Common myeloid progenitor, CD34-positive (primary cell): Measurements from ENCODE around the gene HAP1.

Experiments used
- CTCF ChIA-PET: fragments of 350-600 bp; sonication (Branson Sonifier 250); formaldehyde crosslinking; loops from one replicate; lab custom pipeline; 2021; ENCODE audit warnings: antibody characterized with exemption; lab: Charles Lee
- POLR2A ChIA-PET: fragments of 350-600 bp; sonication (Branson Sonifier 250); formaldehyde crosslinking; loops from one replicate; lab custom pipeline; 2021; ENCODE audit warnings: antibody characterized with exemption; lab: Charles Lee
- DNase-seq, 3 donors: peaks; one replicate each; pipeline versions ENCODE4 v3.0.0 to v3.0.0-alpha.2; 2013
- H3K27ac ChIP-seq, 2 experiments: 1 replicate in 1 of 2; 2 replicates in 1 of 2; pipeline ENCODE4 v1.7.0; 2013; ENCODE audit warnings: inconsistent platforms in 2 of 2, low read length in 2 of 2, mild to moderate bottlenecking in 2 of 2, low read depth in 1 of 2, moderate library complexity in 1 of 2; ENCODE audit not compliant: severe bottlenecking in 2 of 2, insufficient read depth in 1 of 2, poor library complexity in 1 of 2
- H3K27me3 ChIP-seq, 5 experiments: replicated peaks in 2 of 5; 1 replicate in 3 of 5; 2 replicates in 2 of 5; pipeline versions ENCODE4 v1.6.1 to v1.7.0; 2013; ENCODE audit warnings: low read length in 4 of 5, mild to moderate bottlenecking in 2 of 5, moderate library complexity in 2 of 5, inconsistent platforms in 1 of 5; ENCODE audit not compliant: insufficient read depth in 5 of 5, control insufficient read depth in 4 of 5
- H3K36me3 ChIP-seq, 4 experiments: 1 replicate in 2 of 4; 2 replicates in 2 of 4; pipeline versions ENCODE4 v1.6.1 to v1.7.0; 2013; ENCODE audit warnings: low read length in 3 of 4, control low read depth in 1 of 4, mild to moderate bottlenecking in 1 of 4; ENCODE audit not compliant: control insufficient read depth in 4 of 4, insufficient read depth in 4 of 4
- H3K4me1 ChIP-seq, 4 experiments: 1 replicate in 3 of 4; 2 replicates in 1 of 4; pipeline versions ENCODE4 v1.6.1 to v1.7.1; 2013; ENCODE audit warnings: low read length in 3 of 4, mild to moderate bottlenecking in 3 of 4, control low read depth in 1 of 4, inconsistent platforms in 1 of 4, moderate library complexity in 1 of 4; ENCODE audit not compliant: control insufficient read depth in 4 of 4, insufficient read depth in 4 of 4; ENCODE audit errors: control extremely low read depth in 1 of 4
- H3K4me3 ChIP-seq, 7 experiments: 1 replicate in 4 of 7; 2 replicates in 3 of 7; pipeline versions ENCODE4 v1.5.1 to v1.7.0; 2013; ENCODE audit warnings: mild to moderate bottlenecking in 7 of 7, low read length in 6 of 7, moderate library complexity in 6 of 7, inconsistent platforms in 2 of 7, low read depth in 2 of 7, control low read depth in 1 of 7; ENCODE audit not compliant: insufficient read depth in 4 of 7, control insufficient read depth in 1 of 7; ENCODE audit errors: extremely low read depth in 1 of 7
- H3K9me3 ChIP-seq, 5 experiments: 1 replicate in 4 of 5; 2 replicates in 1 of 5; pipeline versions ENCODE4 v1.6.1 to v1.7.1; 2013; ENCODE audit warnings: low read length in 4 of 5, mild to moderate bottlenecking in 2 of 5, inconsistent platforms in 1 of 5, low read depth in 1 of 5, moderate library complexity in 1 of 5; ENCODE audit not compliant: control insufficient read depth in 4 of 5, insufficient read depth in 2 of 5; ENCODE audit errors: control extremely low read depth in 1 of 5
- WGBS: methylation state at CpG from one replicate; pipeline ENCODE4 v1.1.5; 2013; ENCODE audit not compliant: insufficient coverage; 5-methylcytosine and 5-hydroxymethylcytosine counted together

HAP1 gene

DNA sequence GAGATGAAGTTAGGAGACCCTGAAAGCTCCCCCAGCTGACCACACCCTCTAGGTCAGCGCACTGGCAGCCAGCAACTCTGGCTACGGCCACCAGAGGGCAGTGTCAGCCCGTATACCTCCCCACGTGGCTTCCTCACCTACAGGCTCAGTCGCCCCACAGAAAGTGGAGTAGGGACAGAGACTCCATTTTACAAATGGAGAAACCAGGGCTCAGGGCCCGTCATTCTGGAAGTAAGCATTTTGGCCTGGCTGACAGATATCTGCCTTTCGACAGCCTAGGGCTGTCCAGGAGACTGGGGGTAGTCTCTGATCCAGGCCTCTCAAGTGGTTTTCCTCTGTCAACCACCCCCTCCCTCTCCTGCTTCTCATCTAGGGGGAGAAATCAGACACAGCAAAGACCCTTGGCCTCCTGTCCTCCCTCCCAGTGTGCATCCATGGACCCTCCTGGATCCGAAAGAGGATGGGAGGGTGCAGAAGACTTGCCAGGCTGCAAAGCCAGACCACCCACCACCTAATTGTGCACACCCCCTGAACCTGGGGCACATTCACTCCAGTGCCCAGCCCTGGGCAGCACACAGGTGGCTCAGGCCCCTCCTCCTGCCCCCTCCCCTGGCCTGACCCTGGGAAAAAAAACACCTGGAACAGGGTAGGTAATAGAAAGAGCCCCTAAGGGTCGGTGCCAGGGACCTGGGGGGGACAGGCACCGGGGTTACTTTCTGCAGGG, 3.8 kb upstream of the HAP1 start:
- Histone ChIP-seq H3K27ac (no peak overlapping the region), H3K27me3 (peaks cover 0 to 46% (median 16%) of the 10 kb centered on the region in 5 experiments), H3K36me3 (no peaks in the 10 kb centered on the region), H3K9me3 (no peaks in the 10 kb centered on the region), H3K4me1 (peaks cover 0 to 21% (median 18%) of the 10 kb centered on the region in 4 experiments), H3K4me3 (no peak overlapping the region)
- ChIA-PET POLR2A (interaction anchor here (0.8 to 1.1 kb wide), 3 partner anchors 48 to 118 kb away, joined by 3 read pairs; partner anchors contain the start of gene JUP), CTCF (interaction anchor here (0.7 to 2.2 kb wide), 17 partner anchors 11 to 227 kb away, joined by 3 to 12 read pairs (median 4); partner anchors contain the start of genes JUP, KLHL11 and P3H4)
- peak; percentile 78 to 85 (median 82) for DNase-seq
- 22% methylated on average over 7 of the region's 10 CpGs for WGBS

DNA sequence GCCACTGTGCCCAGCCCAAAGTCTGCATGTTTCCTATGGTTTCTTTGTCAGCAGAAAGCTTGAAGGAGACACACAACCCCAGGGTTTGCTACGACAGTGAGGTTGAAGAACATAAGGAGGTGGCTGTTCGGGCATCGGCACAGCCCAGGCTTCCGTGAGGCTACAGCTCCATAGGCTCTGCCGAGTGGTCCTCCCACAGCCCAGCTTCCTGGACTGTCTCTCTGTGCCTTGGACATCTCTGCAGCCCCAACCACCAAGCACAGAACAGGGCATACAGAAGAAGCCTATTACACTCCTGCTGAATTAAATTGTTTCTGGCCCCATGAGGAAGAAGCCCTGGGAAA, 3.2 kb upstream of the HAP1 start:
- peaks cover 0 to 21% (median 18%) of the 10 kb centered on the region in 4 experiments for H3K4me1 ChIP-seq
- CTCF ChIA-PET, result interaction anchor here (0.6 to 2.2 kb wide), 17 partner anchors 10 to 227 kb away, joined by 3 to 12 read pairs (median 3); partner anchors contain the start of genes JUP, KLHL11 and P3H4
- H3K4me3 ChIP-seq, result no peak overlapping the region
- DNase-seq, result no peak
- H3K27me3 ChIP-seq, result peaks cover 0 to 51% (median 16%) of the 10 kb centered on the region in 5 experiments
- no peaks in the 10 kb centered on the region for H3K9me3 ChIP-seq
- POLR2A ChIA-PET, result interaction anchor here (0.8 to 1.1 kb wide), 3 partner anchors 49 to 119 kb away, joined by 3 read pairs; partner anchors contain the start of gene JUP
- 65% methylated on average over 4 of the region's 5 CpGs for WGBS
- H3K36me3 ChIP-seq, result no peaks in the 10 kb centered on the region
- no peak overlapping the region for H3K27ac ChIP-seq

DNA sequence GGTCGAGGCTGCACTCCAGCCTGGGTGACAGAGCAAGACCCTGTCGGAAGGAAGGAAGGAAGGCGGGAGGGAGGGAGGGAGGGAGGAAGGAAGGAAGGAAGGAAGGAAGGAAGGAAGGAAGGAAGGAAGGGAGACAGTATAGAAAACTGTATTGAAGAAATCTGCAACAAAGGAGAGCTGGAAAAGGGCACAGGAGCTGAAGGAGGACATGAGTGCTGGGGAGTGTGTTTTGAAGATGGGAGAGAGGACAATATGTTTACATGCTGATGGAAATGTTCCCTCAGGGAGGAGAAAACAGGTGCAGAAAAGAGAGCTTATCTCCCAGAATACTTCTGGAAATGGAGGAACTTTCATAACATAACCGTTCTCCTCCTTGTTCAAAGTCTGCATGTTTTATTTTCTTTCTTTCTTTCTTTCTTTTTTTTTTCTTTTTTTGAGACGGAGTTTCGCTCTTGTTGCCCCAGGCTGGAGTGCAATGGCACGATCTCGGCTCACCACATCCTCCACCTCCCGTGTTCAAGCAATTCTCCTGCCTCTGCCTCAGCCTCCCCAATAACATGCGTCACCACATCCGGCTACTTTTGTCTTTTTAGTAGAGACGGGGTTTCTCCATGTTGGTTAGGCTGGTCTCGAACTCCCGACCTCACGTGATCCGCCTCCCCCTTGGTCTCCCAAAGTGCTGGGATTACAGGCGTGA, 2.7 kb upstream of the HAP1 start:
- Histone ChIP-seq H3K27ac (no peak overlapping the region), H3K4me3 (no peak overlapping the region), H3K27me3 (peaks cover 0 to 57% (median 20%) of the 10 kb centered on the region in 5 experiments), H3K4me1 (peaks cover 0 to 21% (median 18%) of the 10 kb centered on the region in 4 experiments), H3K36me3 (no peaks in the 10 kb centered on the region), H3K9me3 (no peaks in the 10 kb centered on the region)
- ChIA-PET POLR2A (interaction anchor here (0.8 to 1.1 kb wide), 3 partner anchors 49 to 120 kb away, joined by 3 read pairs; partner anchors contain the start of gene JUP), CTCF (interaction anchor here (0.6 to 2.2 kb wide), 19 partner anchors 9 to 228 kb away, joined by 3 to 12 read pairs (median 3); partner anchors contain the start of genes JUP, KLHL11 and P3H4)
- no peak for DNase-seq
- WGBS, result 76% methylated on average over 14 of the region's 17 CpGs

DNA sequence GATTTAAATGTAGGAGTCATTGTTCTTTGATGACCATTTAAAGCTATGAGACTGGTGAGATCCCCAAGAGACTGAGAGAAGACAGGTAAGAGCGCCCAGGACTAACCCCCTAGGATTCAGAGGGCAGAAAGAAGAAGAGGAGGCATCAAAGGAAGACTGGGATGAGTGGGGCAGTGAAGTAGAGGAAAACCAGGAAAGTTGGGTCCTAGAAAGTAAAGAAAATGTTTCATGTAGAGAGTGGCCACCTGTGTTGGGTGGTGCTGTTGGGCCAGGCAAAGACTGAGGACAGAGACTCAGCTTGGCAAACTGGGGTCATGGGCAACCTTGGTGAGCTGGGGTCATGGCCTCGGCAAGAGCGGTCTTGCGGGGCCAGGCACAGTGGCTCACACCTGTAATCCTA, 1.3 kb upstream of the HAP1 start:
- WGBS, result 97% methylated on average over 4 of the region's 4 CpGs
- Histone ChIP-seq H3K27ac (no peak overlapping the region), H3K4me3 (no peak overlapping the region), H3K4me1 (peaks cover 0 to 21% (median 18%) of the 10 kb centered on the region in 4 experiments), H3K27me3 (peaks cover 0 to 66% (median 20%) of the 10 kb centered on the region in 5 experiments), H3K36me3 (no peaks in the 10 kb centered on the region), H3K9me3 (no peaks in the 10 kb centered on the region)
- DNase-seq, result no peak
- ChIA-PET CTCF (interaction anchor here (0.8 to 2.2 kb wide), 8 partner anchors 8 to 224 kb away, joined by 3 to 8 read pairs (median 4); partner anchors contain the start of gene P3H4), POLR2A (interaction anchor here (0.7 kb wide), 1 partner anchor 75 kb away, joined by 3 read pairs; no protein-coding TSS in a partner anchor)

DNA sequence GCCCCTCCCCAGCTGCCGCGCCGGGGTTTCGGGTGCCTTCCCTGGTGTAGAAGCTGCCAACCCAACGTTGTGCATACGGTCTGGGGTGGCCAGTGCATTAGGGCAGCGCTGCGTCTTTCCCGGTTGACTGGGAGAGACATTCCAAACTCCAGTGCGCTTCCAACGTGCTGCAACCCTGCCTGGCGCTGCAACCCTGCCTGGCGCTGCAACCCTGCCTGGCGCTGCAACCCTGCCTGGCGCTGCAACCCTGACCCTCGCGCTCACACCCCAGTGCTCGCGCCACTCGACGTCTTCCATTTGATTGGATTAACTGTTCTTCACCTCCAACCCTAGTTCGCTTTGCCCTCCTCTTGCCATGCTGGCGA, 488 bp upstream of the HAP1 start:
- POLR2A ChIA-PET, result interaction anchor here (0.7 to 1.5 kb wide), 2 partner anchors 51 to 76 kb away, joined by 3 to 5 read pairs; partner anchors contain the start of gene JUP
- no peaks in the 10 kb centered on the region for H3K36me3 ChIP-seq
- 4% methylated on average over 21 of the region's 23 CpGs for WGBS
- peaks cover 0 to 21% (median 18%) of the 10 kb centered on the region in 4 experiments for H3K4me1 ChIP-seq
- no peaks in the 10 kb centered on the region for H3K9me3 ChIP-seq
- peaks cover 0 to 74% (median 20%) of the 10 kb centered on the region in 5 experiments for H3K27me3 ChIP-seq
- CTCF ChIA-PET, result interaction anchor here (0.8 to 1.3 kb wide), 7 partner anchors 19 to 176 kb away, joined by 3 to 4 read pairs (median 4); partner anchors contain the start of gene P3H4
- no peak for DNase-seq
- peak overlapping the region in 6 of 7 experiments; percentile 11 to 68 (median 56) for H3K4me3 ChIP-seq
- H3K27ac ChIP-seq, result no peak overlapping the region

DNA sequence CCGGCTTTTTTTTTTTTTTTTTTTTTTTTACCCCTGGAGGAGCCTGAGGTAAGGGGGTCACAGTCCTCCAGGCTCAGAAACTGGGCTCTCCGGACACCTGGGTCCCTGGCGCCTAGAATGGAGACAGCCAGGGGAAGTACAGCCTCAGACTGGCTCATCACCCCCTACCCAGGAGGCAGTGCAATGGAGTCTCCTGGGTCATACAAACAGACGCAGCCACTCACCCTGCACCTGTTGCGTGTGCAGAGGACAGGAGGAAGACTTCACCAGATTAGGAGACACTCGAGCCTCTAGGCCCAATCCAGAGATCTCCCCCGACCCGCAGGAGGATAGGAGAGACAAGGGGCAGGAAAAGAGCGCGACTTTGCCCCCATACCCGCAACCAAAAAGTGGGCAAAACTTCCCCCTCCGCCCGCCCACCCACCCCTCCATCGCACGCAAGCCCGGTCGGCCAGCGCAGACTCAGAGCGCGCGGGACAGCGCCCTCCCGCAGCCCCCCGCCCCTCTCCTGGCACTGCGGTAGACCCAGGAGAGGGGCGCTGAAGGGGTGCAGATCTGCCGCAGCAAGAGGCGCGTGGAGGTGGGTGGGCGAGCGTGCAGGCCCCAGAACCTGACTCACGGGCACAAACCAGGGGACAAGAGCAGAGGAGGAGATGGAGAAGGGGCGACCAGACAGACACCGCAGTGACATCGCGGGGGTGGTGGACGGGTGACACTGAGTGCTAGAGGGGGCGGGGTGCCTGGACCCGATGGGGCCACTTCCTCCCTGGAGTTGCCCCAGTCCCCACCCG, 900 bp downstream of the HAP1 start:
- Histone ChIP-seq H3K4me3 (peak overlapping the region in 3 of 7 experiments; percentile 61 to 68 (median 67)), H3K36me3 (no peaks in the 10 kb centered on the region), H3K4me1 (peaks cover 0 to 21% (median 18%) of the 10 kb centered on the region in 4 experiments), H3K9me3 (no peaks in the 10 kb centered on the region), H3K27me3 (peaks cover 0 to 74% (median 20%) of the 10 kb centered on the region in 5 experiments), H3K27ac (no peak overlapping the region)
- peak in 2 of 3 donors; percentile 54 to 60 for DNase-seq
- CTCF ChIA-PET, result interaction anchor here (0.9 kb wide), 1 partner anchor 21 kb away, joined by 4 read pairs; no protein-coding TSS in a partner anchor
- WGBS, result 13% methylated on average over 15 of the region's 40 CpGs
- POLR2A ChIA-PET, result interaction anchor here (1.5 kb wide), 1 partner anchor 52 kb away, joined by 5 read pairs; the partner anchor contains the start of gene JUP
